GM06990 (cell line): Measurements from ENCODE around the gene PHLDB2.

Experiments
- DNase-seq: peaks from one replicate; pipeline ENCODE4 v3.0.0-alpha.2; 2011; ENCODE audit not compliant: insufficient read length; ENCODE audit errors: extremely low read depth
- H3K27me3 ChIP-seq: replicated peaks from 2 replicates; pipeline ENCODE4 v1.6.0; 2011; ENCODE audit warnings: low read length; ENCODE audit not compliant: control insufficient read depth, insufficient read depth
- H3K36me3 ChIP-seq: 2 replicates; pipeline ENCODE4 v1.5.1; 2011; ENCODE audit warnings: low read length; ENCODE audit not compliant: control insufficient read depth, insufficient read depth
- H3K4me3 ChIP-seq: replicated peaks from 2 replicates; pipeline ENCODE4 v1.5.1; 2011; ENCODE audit warnings: low read depth, mild to moderate bottlenecking, control low read depth, low read length
- CTCF ChIP-seq: IDR thresholded peaks from 2 replicates; pipeline ENCODE4 v1.5.1; 2011; ENCODE audit warnings: low read length, control low read depth, mild to moderate bottlenecking, inconsistent platforms; ENCODE audit not compliant: insufficient read depth, poor library complexity, severe bottlenecking

Gene PHLDB2

GRCh38 chr3:111937871-111938270, 78.8 kb downstream of the PHLDB2 start:
- Histone ChIP-seq H3K27me3 (no peaks in the 10 kb centered on the region), H3K4me3 (no peak overlapping the region), H3K36me3 (no peaks in the 10 kb centered on the region)
- TF ChIP-seq CTCF, result no peak
- DNase-seq, result no peak

GRCh38 chr3:111939873-111940272, 80.8 kb downstream of the PHLDB2 start:
- DNase-seq, result no peak
- TF ChIP-seq CTCF, result no peak
- Histone ChIP-seq H3K27me3 (no peaks in the 10 kb centered on the region), H3K36me3 (no peaks in the 10 kb centered on the region), H3K4me3 (no peak overlapping the region)

GRCh38 chr3:111943533-111943932, 84.5 kb downstream of the PHLDB2 start:
- Histone ChIP-seq H3K4me3 (no peak overlapping the region), H3K27me3 (no peaks in the 10 kb centered on the region), H3K36me3 (no peaks in the 10 kb centered on the region)
- TF ChIP-seq CTCF, result no peak
- no peak for DNase-seq

GRCh38 chr3:111944372-111944771, 85.3 kb downstream of the PHLDB2 start:
- no peak for TF ChIP-seq CTCF
- no peak for DNase-seq
- H3K4me3 ChIP-seq, result no peak overlapping the region
- no peaks in the 10 kb centered on the region for H3K27me3 ChIP-seq
- no peaks in the 10 kb centered on the region for H3K36me3 ChIP-seq

GRCh38 chr3:111947231-111947630, 88.2 kb downstream of the PHLDB2 start:
- DNase-seq, result no peak
- TF ChIP-seq CTCF, result no peak
- no peak overlapping the region for H3K4me3 ChIP-seq
- H3K36me3 ChIP-seq, result no peaks in the 10 kb centered on the region
- no peaks in the 10 kb centered on the region for H3K27me3 ChIP-seq

GRCh38 chr3:111948786-111949185, 89.7 kb downstream of the PHLDB2 start:
- no peak for TF ChIP-seq CTCF
- DNase-seq, result no peak
- Histone ChIP-seq H3K27me3 (no peaks in the 10 kb centered on the region), H3K36me3 (no peaks in the 10 kb centered on the region), H3K4me3 (no peak overlapping the region)
